GM18505 (cell line): Measurements from ENCODE around the gene URGCP.
A peak's percentile ranks its signal among the peaks of the same experiment; 100 is the strongest.

ENCODE experiments used
- ATAC-seq: cut with Tn5 transposase; IDR thresholded peaks from one replicate; pipeline ENCODE4 v1.9.1; 2021; ENCODE audit not compliant: unreplicated experiment
- POLR2A ChIP-seq: IDR thresholded peaks from 4 replicates; pipeline ENCODE4 v1.6.1; 2011; ENCODE audit warnings: borderline replicate concordance; ENCODE audit not compliant: insufficient read depth, insufficient read length; ENCODE audit errors: extremely low read depth

The URGCP gene

GRCh38 chr7:43906331-43907010 lies at the start of gene URGCP:
Gene URGCP, minus strand, starts transcription at chr7:43906596. Its CDS starts 21 bp downstream, at chr7:43906575.
- TF ChIP-seq POLR2A: peak; percentile 57
- peak; percentile 84 for ATAC-seq

- no peak for ATAC-seq
- no peak for TF ChIP-seq POLR2A
Observed at GRCh38 chr7:43956027-43956426, 49.6 kb upstream of the URGCP start.

GRCh38 chr7:43954524-43955228 lies 48.3 kb upstream of the URGCP start:
- TF ChIP-seq POLR2A: no peak
- ATAC-seq: no peak

GRCh38 chr7:43953071-43953470 lies 46.7 kb upstream of the URGCP start:
- no peak for TF ChIP-seq POLR2A
- no peak for ATAC-seq

GRCh38 chr7:43952028-43952427 lies 45.6 kb upstream of the URGCP start:
- no peak for TF ChIP-seq POLR2A

GRCh38 chr7:43944286-43944685 lies 37.9 kb upstream of the URGCP start:
- ATAC-seq: no peak
- no peak for TF ChIP-seq POLR2A

More at GRCh38 chr7:43952028-43952427, 45.6 kb upstream of the URGCP start:
- ATAC-seq: no peak

GRCh38 chr7:43943417-43944187 lies 37.2 kb upstream of the URGCP start:
- TF ChIP-seq POLR2A: no peak
- ATAC-seq: no peak

- ATAC-seq: no peak
- TF ChIP-seq POLR2A: no peak
Observed at GRCh38 chr7:43942997-43943396, 36.6 kb upstream of the URGCP start.

- no peak for ATAC-seq
- no peak for TF ChIP-seq POLR2A
Observed at GRCh38 chr7:43942250-43942649, 35.9 kb upstream of the URGCP start.

- no peak for ATAC-seq
- no peak for TF ChIP-seq POLR2A
Observed at GRCh38 chr7:43938892-43939482, 32.6 kb upstream of the URGCP start.

GRCh38 chr7:43937444-43937843 lies 31.0 kb upstream of the URGCP start:
- ATAC-seq: no peak
- no peak for TF ChIP-seq POLR2A

- no peak for ATAC-seq
Observed at GRCh38 chr7:43933902-43934560, 27.6 kb upstream of the URGCP start.

GRCh38 chr7:43931346-43931745 lies 24.9 kb upstream of the URGCP start:
- ATAC-seq: no peak
- no peak for TF ChIP-seq POLR2A

More at GRCh38 chr7:43933902-43934560, 27.6 kb upstream of the URGCP start:
- no peak for TF ChIP-seq POLR2A
